Measurements from ENCODE around the gene APOBEC3C.
"Not testable (repeated sequence)": the region's sequence is repeated elsewhere in the genome, so short reads cannot be mapped to it uniquely, and the experiment has no call there.

The APOBEC3C gene

GRCh38 chr22:39061290-39061689, 47.2 kb downstream of the APOBEC3C start:
- DNase-seq (ENCODE audit: low read depth in 3 of 3) = not testable (repeated sequence)

- not testable (repeated sequence) for DNase-seq (ENCODE audit: low read depth in 3 of 3)
Observed at GRCh38 chr22:39061951-39062350, 47.9 kb downstream of the APOBEC3C start.

- not testable (repeated sequence) for DNase-seq (ENCODE audit: low read depth in 3 of 3)
Observed at GRCh38 chr22:39063904-39064303, 49.8 kb downstream of the APOBEC3C start.

- not testable (repeated sequence) for DNase-seq (ENCODE audit: low read depth in 3 of 3)
Observed at GRCh38 chr22:39066442-39067276, 52.6 kb downstream of the APOBEC3C start.

- no peak for DNase-seq (ENCODE audit: low read depth in 3 of 3)
Observed at GRCh38 chr22:39068033-39068785, 54.2 kb downstream of the APOBEC3C start.

Measured in stimulated activated CD4-positive, alpha-beta T cell treated with anti-CD3 and anti-CD28 coated beads, TNF-alpha, amount 100 ng/mL, for 48 hours (primary cell).